T-cell (primary cell): ENCODE results near the gene LTB. TPM values are rescaled to one million over a fixed set of nuclear protein-coding genes. Genes with fewer than 3 reads are reported as not detected.
A peak's percentile ranks its signal among the peaks of the same experiment; 100 is the strongest.

Experiments
- ATAC-seq, 4 experiments: fragments of 200-7000 bp in 3 of 4; fragments of 150-1000 bp in 1 of 4; cut with Tn5 transposase; replicated peaks in 1 of 4; 1 replicate in 3 of 4; 2 replicates in 1 of 4; pipeline ENCODE4 v1.10.0; 2021; ENCODE audit warnings: moderate library complexity in 3 of 4, mild to moderate bottlenecking in 2 of 4, moderate number of reproducible peaks in 1 of 4
- CTCF ChIA-PET, 2 donors: fragments of 300-600 bp; sonication (Branson Sonifier 250); formaldehyde crosslinking; loops; one replicate each; lab custom pipeline; 2022; ENCODE audit warnings: antibody characterized with exemption in 2 of 2; lab: Charles Lee
- POLR2A ChIA-PET, 2 donors: fragments of 300-600 bp; sonication (Branson Sonifier 250); formaldehyde crosslinking; loops; one replicate each; lab custom pipeline; 2022; ENCODE audit warnings: antibody characterized with exemption in 2 of 2; lab: Charles Lee
- DNase-seq, 35 experiments: peaks; one replicate each; pipeline versions ENCODE4 v3.0.0 to v3.0.0-alpha.2; 2013 to 2023
- H3K27ac ChIP-seq: one replicate; pipeline ENCODE4 v1.5.1; 2013; ENCODE audit warnings: low read length
- H3K27me3 ChIP-seq, 2 experiments: replicated peaks in 1 of 2; 1 replicate in 1 of 2; 2 replicates in 1 of 2; pipeline versions ENCODE4 v1.6.1 to v1.7.0; 2013; ENCODE audit warnings: low read length in 1 of 2, mixed read lengths in 1 of 2; ENCODE audit not compliant: control insufficient read depth in 2 of 2, insufficient read depth in 2 of 2; ENCODE audit errors: extremely low read depth in 1 of 2
- H3K36me3 ChIP-seq, 2 donors: 1 replicate in 1 of 2; 2 replicates in 1 of 2; pipeline versions ENCODE4 v1.6.1 to v1.7.0; 2013; ENCODE audit warnings: low read length in 1 of 2; ENCODE audit not compliant: control insufficient read depth in 2 of 2, insufficient read depth in 1 of 2; ENCODE audit errors: extremely low read depth in 1 of 2
- H3K4me1 ChIP-seq, 2 experiments: 1 replicate in 1 of 2; 2 replicates in 1 of 2; pipeline versions ENCODE4 v1.6.1 to v1.7.0; 2013; ENCODE audit warnings: low read length in 2 of 2, mixed read lengths in 1 of 2; ENCODE audit not compliant: insufficient read depth in 2 of 2, control insufficient read depth in 1 of 2; ENCODE audit errors: extremely low read depth in 1 of 2
- H3K4me3 ChIP-seq, 2 donors: 1 replicate in 1 of 2; 2 replicates in 1 of 2; pipeline versions ENCODE4 v1.5.1 to v1.7.0; 2013; ENCODE audit warnings: mild to moderate bottlenecking in 2 of 2, low read length in 1 of 2, moderate library complexity in 1 of 2; ENCODE audit not compliant: control insufficient read depth in 1 of 2; ENCODE audit errors: extremely low read depth in 1 of 2
- H3K9me3 ChIP-seq: 2 replicates; pipeline ENCODE4 v1.7.0; 2013
- H3K27ac Mint-ChIP-seq, 2 donors: one replicate each; pipeline ENCODE4 v1.8.0; 2020 to 2021; ENCODE audit warnings: mild to moderate bottlenecking in 2 of 2, mixed read lengths in 2 of 2
- H3K27me3 Mint-ChIP-seq, 2 donors: one replicate each; pipeline ENCODE4 v1.8.0; 2021 to 2022; ENCODE audit warnings: mixed read lengths in 2 of 2
- H3K36me3 Mint-ChIP-seq: one replicate; pipeline ENCODE4 v1.8.0; 2021; ENCODE audit warnings: mixed read lengths
- H3K4me1 Mint-ChIP-seq, 3 donors: one replicate each; pipeline ENCODE4 v1.8.0; 2020 to 2022; ENCODE audit warnings: mixed read lengths in 3 of 3, mild to moderate bottlenecking in 1 of 3
- H3K4me3 Mint-ChIP-seq, 3 donors: one replicate each; pipeline ENCODE4 v1.8.0; 2020 to 2022; ENCODE audit warnings: mild to moderate bottlenecking in 3 of 3, mixed read lengths in 3 of 3, moderate library complexity in 3 of 3
- H3K9me3 Mint-ChIP-seq, 3 donors: one replicate each; pipeline ENCODE4 v1.8.0; 2020 to 2022; ENCODE audit warnings: mixed read lengths in 3 of 3
- WGBS: methylation state at CpG from one replicate; pipeline ENCODE4 v1.1.5; 2013; ENCODE audit warnings: missing lambda C conversion rate; ENCODE audit not compliant: insufficient coverage; 5-methylcytosine and 5-hydroxymethylcytosine counted together
- total RNA-seq, 35 experiments: library from RNA in 6 of 35; stranded (reverse) in 6 of 35; fragments of 120-200 nt in 1 of 35; gene quantifications; one replicate each; pipeline versions ENCODE4 v1.2.1 to v1.2.4 and lab custom pipeline; 2013 to 2026

Gene LTB
- total RNA-seq, 5 donors from 2014 or later (not counting 1 experiment from before 2014, with no cell fraction given): 398 to 926 (median 813) TPM

- Mint-ChIP-seq H3K36me3 (peaks cover 56% of the 10 kb centered on the region), H3K9me3 (no peaks in the 10 kb centered on the region), H3K4me3 (peak overlapping the region; percentile 96 to 99 (median 97)), H3K27ac (peak overlapping the region; percentile 99), H3K27me3 (no peaks in the 10 kb centered on the region), H3K4me1 (peaks cover 61 to 64% (median 62%) of the 10 kb centered on the region in 3 donors)
- ChIA-PET POLR2A (interaction anchor here (0.5 to 1.1 kb wide), 2 partner anchors 11 to 42 kb away, joined by 3 to 5 read pairs; no protein-coding TSS in a partner anchor), CTCF (interaction anchor here in 1 of 2 donors (0.6 to 6.2 kb wide), 2 partner anchors 48 to 59 kb away, joined by 3 to 40 read pairs; no protein-coding TSS in a partner anchor)
- Histone ChIP-seq H3K4me1 (peaks cover 25 to 44% of the 10 kb centered on the region in 2 experiments), H3K4me3 (no peak overlapping the region), H3K27me3 (no peaks in the 10 kb centered on the region), H3K9me3 (no peaks in the 10 kb centered on the region), H3K36me3 (peaks cover 11 to 65% of the 10 kb centered on the region in 2 donors), H3K27ac (peak overlapping the region; percentile 99)
- ATAC-seq (no peak), DNase-seq (peak in 2 of 35 experiments; percentile 17 to 23)
- 0% methylated on average over 1 of the region's 6 CpGs for WGBS
These were observed 43.3 kb downstream of the LTB start for GRCh38 chr6:31538805-31539400.

- ChIA-PET POLR2A (interaction anchor here in 1 of 2 donors (0.6 kb wide), 2 partner anchors 104 to 622 kb away, joined by 3 to 5 read pairs; no protein-coding TSS in a partner anchor), CTCF (no interaction called here)
- H3K36me3 Mint-ChIP-seq: peaks cover 75% of the 10 kb centered on the region
- peaks cover 48 to 53% (median 52%) of the 10 kb centered on the region in 3 donors for H3K4me1 Mint-ChIP-seq
- Histone ChIP-seq H3K27ac (no peak overlapping the region), H3K4me3 (no peak overlapping the region), H3K36me3 (peaks cover 16 to 96% of the 10 kb centered on the region in 2 donors), H3K27me3 (no peaks in the 10 kb centered on the region), H3K4me1 (peaks cover 21 to 30% of the 10 kb centered on the region in 2 experiments), H3K9me3 (no peaks in the 10 kb centered on the region)
- no peaks in the 10 kb centered on the region for H3K9me3 Mint-ChIP-seq
- no peaks in the 10 kb centered on the region for H3K27me3 Mint-ChIP-seq
- H3K27ac Mint-ChIP-seq: no peak overlapping the region
- DNase-seq (no peak), ATAC-seq (no peak)
- no peak overlapping the region for H3K4me3 Mint-ChIP-seq
- WGBS: no CpG with 5 or more reads among the region's 2 CpGs
These were observed 46.5 kb downstream of the LTB start for GRCh38 chr6:31535538-31536324.

GRCh38 chr6:31534521-31535040 lies 47.6 kb downstream of the LTB start:
- WGBS: 92% methylated on average over 21 of the region's 24 CpGs
- Mint-ChIP-seq H3K4me1 (peaks cover 36 to 46% (median 41%) of the 10 kb centered on the region in 3 donors), H3K27ac (no peak overlapping the region), H3K9me3 (no peaks in the 10 kb centered on the region), H3K27me3 (no peaks in the 10 kb centered on the region), H3K4me3 (no peak overlapping the region), H3K36me3 (peaks cover 76% of the 10 kb centered on the region)
- Histone ChIP-seq H3K27me3 (no peaks in the 10 kb centered on the region), H3K9me3 (no peaks in the 10 kb centered on the region), H3K4me1 (peaks cover 9 to 18% of the 10 kb centered on the region in 2 experiments), H3K36me3 (peaks cover 18 to 96% of the 10 kb centered on the region in 2 donors), H3K27ac (no peak overlapping the region), H3K4me3 (no peak overlapping the region)
- CTCF ChIA-PET: no interaction called here
- ATAC-seq (no peak), DNase-seq (no peak)
- POLR2A ChIA-PET: no interaction called here

- H3K9me3 Mint-ChIP-seq: no peaks in the 10 kb centered on the region
- H3K27me3 ChIP-seq: no peaks in the 10 kb centered on the region
- DNase-seq (no peak), ATAC-seq (no peak)
- ChIA-PET CTCF (no interaction called here), POLR2A (no interaction called here)
- H3K27me3 Mint-ChIP-seq: no peaks in the 10 kb centered on the region
- H3K4me3 ChIP-seq: no peak overlapping the region
- H3K4me3 Mint-ChIP-seq: peak overlapping the region in 1 of 3 donors; percentile 13
- peaks cover 4 to 13% of the 10 kb centered on the region in 2 experiments for H3K4me1 ChIP-seq
- H3K27ac Mint-ChIP-seq: no peak overlapping the region
- H3K36me3 Mint-ChIP-seq: peaks cover 70% of the 10 kb centered on the region
- WGBS: 97% methylated on average over 3 of the region's 6 CpGs
- H3K4me1 Mint-ChIP-seq: peaks cover 31 to 40% (median 35%) of the 10 kb centered on the region in 3 donors
- peaks cover 19 to 93% of the 10 kb centered on the region in 2 donors for H3K36me3 ChIP-seq
- no peak overlapping the region for H3K27ac ChIP-seq
- no peaks in the 10 kb centered on the region for H3K9me3 ChIP-seq
These were observed 48.2 kb downstream of the LTB start for GRCh38 chr6:31534011-31534410.

GRCh38 chr6:31533455-31533841 lies 48.8 kb downstream of the LTB start:
- Mint-ChIP-seq H3K4me3 (no peak overlapping the region), H3K36me3 (peaks cover 65% of the 10 kb centered on the region), H3K27me3 (no peaks in the 10 kb centered on the region), H3K4me1 (peaks cover 25 to 34% (median 29%) of the 10 kb centered on the region in 3 donors), H3K27ac (peak overlapping the region; percentile 15 to 25), H3K9me3 (no peaks in the 10 kb centered on the region)
- H3K9me3 ChIP-seq: no peaks in the 10 kb centered on the region
- no CpG with 5 or more reads among the region's 1 CpG for WGBS
- H3K27ac ChIP-seq: no peak overlapping the region
- no peak for DNase-seq
- no peak overlapping the region for H3K4me3 ChIP-seq
- H3K36me3 ChIP-seq: peaks cover 14 to 88% of the 10 kb centered on the region in 2 donors
- ChIA-PET CTCF (no interaction called here), POLR2A (no interaction called here)
- no peak for ATAC-seq
- H3K4me1 ChIP-seq: peaks cover 0 to 7% of the 10 kb centered on the region in 2 experiments
- no peaks in the 10 kb centered on the region for H3K27me3 ChIP-seq
